Stimulated activated CD4-positive, alpha-beta T cell treated with anti-CD3 and anti-CD28 coated beads, TNF-alpha, amount 100 ng/mL, for 48 hours (primary cell): ENCODE data around the gene IGSF10.
"Not testable (repeated sequence)": the region's sequence is repeated elsewhere in the genome, so short reads cannot be mapped to it uniquely, and the experiment has no call there.

ENCODE experiments used
- DNase-seq, 3 donors: peaks; one replicate each; pipeline ENCODE4 v3.0.0-alpha.2; 2020; ENCODE audit warnings: low read depth in 3 of 3

IGSF10 gene, protein sequence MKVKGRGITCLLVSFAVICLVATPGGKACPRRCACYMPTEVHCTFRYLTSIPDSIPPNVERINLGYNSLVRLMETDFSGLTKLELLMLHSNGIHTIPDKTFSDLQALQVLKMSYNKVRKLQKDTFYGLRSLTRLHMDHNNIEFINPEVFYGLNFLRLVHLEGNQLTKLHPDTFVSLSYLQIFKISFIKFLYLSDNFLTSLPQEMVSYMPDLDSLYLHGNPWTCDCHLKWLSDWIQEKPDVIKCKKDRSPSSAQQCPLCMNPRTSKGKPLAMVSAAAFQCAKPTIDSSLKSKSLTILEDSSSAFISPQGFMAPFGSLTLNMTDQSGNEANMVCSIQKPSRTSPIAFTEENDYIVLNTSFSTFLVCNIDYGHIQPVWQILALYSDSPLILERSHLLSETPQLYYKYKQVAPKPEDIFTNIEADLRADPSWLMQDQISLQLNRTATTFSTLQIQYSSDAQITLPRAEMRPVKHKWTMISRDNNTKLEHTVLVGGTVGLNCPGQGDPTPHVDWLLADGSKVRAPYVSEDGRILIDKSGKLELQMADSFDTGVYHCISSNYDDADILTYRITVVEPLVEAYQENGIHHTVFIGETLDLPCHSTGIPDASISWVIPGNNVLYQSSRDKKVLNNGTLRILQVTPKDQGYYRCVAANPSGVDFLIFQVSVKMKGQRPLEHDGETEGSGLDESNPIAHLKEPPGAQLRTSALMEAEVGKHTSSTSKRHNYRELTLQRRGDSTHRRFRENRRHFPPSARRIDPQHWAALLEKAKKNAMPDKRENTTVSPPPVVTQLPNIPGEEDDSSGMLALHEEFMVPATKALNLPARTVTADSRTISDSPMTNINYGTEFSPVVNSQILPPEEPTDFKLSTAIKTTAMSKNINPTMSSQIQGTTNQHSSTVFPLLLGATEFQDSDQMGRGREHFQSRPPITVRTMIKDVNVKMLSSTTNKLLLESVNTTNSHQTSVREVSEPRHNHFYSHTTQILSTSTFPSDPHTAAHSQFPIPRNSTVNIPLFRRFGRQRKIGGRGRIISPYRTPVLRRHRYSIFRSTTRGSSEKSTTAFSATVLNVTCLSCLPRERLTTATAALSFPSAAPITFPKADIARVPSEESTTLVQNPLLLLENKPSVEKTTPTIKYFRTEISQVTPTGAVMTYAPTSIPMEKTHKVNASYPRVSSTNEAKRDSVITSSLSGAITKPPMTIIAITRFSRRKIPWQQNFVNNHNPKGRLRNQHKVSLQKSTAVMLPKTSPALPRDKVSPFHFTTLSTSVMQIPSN (N-terminal part only)

DNA sequence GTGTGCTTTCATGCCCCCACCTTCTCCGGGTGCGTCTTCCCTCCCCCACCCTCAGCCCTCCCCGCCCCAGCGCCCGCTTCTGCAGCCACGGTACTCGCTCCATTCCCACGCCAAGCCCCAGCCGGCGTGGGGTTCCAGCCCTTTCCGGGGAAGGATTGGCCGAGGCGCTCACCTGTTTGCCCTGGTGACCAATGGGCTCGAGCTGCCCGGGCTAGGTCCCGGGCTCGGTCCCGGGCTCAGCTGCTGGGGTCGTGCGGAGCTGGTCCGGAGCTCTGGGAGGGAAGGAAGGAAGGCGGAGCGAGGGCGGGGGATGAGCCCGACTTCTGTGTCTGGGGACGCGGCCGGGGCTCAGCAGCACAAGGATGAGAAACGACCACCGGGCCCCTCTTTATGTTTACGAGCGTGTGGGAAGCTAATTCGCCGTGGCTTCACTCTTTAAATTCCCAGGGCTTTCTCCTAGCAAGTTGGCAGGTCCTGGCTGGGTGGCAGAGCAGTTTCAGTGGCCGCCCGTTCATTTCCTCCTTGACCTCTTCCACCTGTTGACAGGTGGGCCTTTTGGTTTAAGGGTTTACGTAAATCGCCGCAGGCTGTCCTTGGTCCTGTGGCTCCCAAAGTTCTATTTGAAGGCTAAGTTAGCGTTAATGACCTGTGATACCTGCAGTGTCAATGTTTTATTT is at the start of gene IGSF10:
Gene IGSF10 (minus strand): TSS at position 288 of the 677 bp plus-strand sequence. CDS start 2,352 bp downstream, outside the sequence.
- no peak for DNase-seq

DNA sequence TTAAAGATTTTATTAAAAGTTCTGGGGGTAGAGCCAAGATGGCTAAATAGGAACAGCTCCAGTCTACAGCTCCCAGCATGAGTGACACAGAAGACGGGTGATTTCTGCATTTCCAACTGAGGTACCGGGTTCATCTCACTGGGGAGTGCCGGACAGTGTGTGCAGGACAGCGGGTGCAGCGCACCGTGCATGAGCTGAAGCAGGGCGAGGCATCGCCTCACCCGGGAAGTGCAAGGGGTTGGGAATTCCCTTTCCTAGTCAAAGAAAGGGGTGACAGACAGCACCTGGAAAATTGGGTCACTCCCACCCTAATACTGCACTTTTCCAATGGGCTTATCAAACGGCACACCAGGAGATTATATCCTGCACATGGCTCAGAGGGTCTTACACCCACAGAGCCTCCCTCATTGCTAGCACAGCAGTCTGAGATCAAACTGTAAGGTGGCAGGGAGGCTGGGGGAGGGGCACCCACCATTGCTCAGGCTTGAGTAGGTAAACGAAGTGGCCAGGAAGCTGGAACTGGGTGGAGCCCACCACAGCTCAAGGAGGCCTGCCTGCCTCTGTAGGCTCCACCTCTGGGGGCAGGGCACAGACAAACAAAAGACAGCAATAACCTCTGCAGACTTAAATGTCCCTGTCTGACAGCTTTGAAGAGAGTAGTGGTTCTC is 48.7 kb upstream of the IGSF10 start:
- not testable (repeated sequence) for DNase-seq

DNA sequence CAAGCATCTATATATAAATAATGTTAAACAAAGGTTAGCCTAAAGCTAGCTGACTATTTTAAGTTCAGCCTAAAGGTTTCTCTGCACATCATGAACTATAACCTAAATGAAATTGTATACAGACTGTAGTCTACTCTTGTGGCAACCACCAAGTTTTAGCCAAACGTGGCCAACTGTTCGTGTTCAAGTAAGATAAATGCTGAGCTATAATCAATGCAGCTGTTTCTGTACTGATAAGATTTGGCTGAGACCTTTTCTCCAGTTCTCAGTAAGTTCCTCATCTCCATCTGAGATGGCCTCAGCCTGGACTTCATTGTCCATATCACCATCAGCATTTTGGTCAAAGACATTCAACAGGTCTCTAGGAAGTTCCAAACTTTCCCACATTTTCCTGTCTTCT is 43.7 kb upstream of the IGSF10 start:
- no peak for DNase-seq

DNA sequence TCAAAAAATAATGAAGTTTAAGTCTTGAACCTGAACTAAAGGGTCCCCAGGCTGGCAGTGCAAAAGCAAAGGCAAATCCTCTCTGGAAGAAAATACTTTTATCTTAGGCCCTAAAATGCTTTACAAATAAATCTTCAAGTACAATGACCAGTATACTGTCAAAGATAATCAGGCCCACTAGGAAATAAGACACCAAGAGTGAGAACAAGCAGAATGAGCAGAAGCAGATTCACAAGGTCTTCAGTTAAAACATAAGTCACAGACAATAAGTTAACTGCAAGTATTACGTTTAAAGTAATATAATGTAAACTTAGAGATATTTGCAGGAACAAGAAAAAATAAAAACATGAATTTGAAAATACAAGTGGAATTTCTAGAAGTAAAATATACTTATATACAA is 42.2 kb upstream of the IGSF10 start:
- no peak for DNase-seq

DNA sequence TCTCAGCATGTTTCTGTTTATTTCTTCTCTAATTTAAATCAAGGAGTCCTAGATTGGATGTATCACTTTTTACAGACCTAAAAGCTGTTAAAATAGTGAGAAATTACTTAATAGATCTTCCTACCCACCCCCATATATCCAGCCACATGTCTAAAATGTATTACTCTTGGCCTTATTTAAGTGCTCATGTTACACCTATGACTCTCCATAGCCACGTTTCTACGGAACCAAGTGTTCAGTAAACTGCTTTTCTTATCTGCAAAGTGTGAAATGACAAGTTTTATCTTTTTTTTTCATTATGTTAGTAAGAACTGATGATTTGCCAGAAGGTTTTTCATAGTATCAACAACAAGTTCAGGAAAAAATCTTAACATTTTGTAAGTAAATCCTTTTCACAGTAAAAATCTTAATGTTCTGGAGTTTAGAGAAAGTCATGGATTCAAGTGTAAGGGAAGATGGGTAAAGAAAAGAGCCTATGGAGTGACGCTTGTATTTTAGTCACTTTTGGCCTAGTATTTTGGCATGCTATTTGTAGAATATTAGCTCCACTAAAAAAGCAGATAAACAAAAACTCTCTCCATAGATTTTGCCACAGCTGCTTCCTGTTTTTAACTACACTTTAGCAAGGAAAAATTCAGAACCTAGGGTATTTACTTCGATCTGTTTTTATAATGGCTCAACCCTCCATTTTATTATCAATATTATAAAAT is 41.2 kb upstream of the IGSF10 start:
- no peak for DNase-seq

DNA sequence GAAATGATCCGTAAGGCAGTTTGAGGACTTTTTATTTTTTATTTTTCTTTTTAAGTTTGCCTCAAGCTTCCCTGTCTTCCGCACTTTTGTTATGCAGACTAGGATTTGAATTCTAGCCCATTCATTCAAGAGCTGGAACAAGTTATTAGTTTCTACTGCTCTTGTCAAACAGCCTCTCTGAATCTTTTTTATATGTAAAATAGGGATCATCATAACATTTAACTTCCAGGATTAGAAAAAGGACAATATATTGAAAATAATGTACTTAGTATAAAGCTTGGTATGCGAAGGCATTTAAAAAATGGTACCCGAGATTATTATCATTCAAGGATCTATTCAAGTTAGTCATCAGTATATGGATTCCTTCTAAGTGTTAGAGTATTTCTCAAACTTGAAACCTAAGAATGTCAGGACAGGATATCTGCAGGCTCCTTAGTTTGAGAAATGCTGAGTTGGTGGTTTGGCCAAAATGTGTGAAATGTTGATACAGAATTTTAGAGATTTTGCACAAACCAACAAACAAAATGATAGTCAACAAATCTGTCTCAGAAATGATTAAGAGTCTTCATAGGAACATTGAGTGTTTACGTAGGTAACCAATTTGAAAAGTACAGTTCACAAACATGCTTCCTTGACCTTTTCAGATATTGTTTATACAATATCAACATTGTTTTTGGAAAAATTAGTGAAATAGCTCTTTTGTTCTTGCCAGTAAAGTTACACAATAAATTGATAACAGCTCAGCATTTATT is 40.5 kb upstream of the IGSF10 start:
- DNase-seq = no peak

DNA sequence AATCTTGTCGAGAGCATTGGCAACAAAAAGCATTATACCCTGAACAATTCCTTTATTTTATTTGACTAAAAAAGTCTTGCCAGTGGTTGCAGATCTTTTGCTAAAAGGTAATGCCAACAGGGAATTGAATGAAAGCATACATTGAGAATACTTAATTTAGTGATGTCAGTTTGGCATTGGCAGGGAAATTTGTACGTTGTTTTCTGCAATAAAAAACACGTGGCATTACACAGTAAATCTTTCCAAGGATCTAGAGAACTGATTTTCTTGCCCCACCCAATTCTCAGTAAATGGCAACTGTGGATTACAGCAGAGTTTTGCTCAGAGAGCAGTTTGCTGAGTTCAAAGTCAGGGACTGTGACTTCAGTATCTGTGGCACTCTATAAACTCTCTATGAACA is 38.3 kb upstream of the IGSF10 start:
- no peak for DNase-seq

DNA sequence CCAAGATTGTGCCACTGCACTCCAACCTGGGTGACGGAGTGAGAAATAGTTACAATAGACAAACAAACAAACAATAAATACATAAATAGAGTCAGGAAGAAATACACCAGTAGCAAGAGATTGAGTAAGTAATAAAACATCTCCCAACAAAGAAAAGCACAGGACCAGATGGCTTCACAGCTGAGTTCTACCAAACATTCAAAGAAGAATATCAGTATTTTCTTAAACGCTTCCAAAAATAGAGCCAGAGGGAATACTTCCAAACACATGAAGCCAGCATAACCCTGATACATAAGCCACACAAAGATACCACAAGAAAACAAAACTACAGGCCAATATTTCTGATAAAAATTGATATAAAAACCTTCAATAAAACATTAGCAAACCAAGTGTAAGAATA is 30.7 kb upstream of the IGSF10 start:
- DNase-seq = no peak

DNA sequence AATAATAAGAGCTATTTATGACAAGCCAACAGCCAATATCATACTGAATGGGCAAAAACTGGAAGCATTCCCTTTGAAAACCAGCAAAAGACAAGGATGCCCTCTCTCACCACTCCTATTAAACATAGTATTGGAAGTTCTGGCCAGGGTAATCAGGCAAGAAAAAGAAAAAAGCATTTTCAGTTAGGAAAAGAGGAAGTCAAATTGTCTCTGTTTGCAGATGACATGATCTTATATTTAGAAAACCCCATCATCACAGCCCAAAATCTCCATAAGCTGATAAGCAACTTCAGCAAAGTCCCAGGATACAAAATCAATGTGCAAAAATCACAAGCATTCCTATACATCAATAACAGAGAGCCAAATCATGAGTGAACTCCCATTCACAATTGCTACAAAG is 27.0 kb upstream of the IGSF10 start:
- DNase-seq = not testable (repeated sequence)

DNA sequence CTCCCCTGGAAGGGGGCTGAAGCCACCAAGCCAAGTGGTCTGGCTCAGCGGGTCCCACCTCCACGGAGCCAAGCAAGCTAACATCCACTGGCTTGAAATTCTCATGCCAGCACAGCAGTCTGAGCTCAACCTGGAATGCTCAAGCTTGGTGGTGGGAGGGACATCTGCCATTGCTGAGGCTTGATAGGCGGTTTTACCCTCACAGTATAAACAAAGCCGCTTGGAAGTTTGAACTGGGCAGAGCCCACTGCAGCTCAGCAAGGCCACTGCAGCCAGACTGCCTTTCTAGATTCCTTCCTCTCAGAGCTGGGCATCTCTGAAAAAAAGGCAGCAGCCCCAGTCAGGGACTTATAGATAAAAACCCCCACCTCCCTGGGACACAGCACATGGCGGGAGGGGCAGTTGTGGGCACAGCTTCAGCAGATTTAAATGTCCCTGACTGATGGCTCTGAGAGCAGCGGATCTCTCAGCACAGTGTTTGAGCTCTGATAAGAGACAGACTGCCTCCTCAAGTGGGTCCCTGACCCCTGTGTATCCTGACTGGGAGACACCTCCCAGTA is 23.2 kb upstream of the IGSF10 start:
- no peak for DNase-seq

DNA sequence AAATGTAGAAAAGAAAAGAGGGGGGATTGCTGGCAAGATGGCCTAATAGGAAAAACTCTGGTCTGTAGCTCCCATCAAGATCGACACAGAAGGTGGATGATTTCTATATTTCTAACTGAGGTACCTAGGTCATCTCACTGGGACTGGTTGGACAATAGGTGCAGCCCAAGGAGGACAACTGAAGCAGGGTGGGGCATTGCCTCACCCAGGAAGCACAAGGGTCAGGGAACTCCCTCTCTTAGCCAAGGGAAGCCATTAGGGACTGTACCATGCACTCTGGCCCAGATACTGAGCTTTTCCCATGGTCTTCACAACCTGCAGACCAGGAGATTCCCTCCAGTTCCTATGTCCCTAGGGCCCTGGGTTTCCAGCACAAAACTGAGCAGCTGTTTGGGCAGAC is 22.6 kb upstream of the IGSF10 start:
- DNase-seq = no peak

DNA sequence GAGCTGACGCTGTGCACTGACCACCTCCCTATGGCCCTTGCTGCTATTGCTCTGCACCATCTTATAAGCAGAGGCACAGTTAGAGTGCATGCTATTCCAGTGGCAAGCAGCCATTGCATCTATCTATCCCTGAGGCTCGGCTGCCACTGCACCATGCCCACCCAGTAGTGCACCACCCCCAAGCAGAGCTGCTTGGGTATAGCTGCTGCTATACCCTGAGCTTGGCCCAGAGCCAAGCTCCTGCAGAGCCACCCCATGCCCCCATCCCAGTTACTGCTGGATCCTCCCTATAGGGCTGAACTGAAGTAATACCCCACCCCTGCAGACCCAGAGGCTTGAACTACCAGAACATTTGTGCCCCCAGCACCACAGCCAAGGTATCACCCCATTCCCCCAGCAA is 19.6 kb upstream of the IGSF10 start:
- no peak for DNase-seq

DNA sequence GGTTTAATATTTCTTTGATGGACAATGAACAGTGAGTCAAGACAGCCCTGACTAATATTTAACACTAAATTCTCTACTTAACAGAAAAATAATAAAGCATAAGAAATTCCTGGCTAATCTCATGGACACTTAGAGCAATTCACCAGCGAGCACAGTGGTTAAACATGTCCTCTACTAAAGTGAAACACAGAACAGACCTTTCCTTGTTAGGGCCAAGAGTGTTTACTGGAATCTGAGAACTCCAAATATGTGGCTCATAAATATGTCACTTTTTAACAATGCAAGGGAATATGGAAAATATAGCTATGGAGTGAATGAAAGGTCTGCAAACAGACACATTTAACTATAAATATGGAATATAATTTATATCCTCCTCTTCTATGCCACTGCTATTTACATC is 18.6 kb upstream of the IGSF10 start:
- DNase-seq = no peak

DNA sequence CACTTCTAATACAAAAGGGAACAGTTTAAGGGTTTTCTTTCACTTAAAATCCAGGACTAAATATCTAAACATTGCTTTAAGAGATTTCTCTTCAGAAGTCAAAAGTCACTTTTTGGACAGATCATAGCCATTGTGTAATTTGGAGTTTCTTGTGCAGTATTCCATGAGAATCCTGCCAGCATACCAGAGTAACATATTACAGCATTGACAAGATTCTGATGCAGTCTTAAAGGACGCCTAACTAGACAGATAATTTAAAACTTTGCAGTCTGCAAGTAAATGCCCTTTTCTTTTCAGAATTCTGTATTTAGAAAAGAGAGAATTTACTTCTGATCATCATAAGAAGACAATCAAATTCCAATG is 17.5 kb upstream of the IGSF10 start:
- DNase-seq = no peak

DNA sequence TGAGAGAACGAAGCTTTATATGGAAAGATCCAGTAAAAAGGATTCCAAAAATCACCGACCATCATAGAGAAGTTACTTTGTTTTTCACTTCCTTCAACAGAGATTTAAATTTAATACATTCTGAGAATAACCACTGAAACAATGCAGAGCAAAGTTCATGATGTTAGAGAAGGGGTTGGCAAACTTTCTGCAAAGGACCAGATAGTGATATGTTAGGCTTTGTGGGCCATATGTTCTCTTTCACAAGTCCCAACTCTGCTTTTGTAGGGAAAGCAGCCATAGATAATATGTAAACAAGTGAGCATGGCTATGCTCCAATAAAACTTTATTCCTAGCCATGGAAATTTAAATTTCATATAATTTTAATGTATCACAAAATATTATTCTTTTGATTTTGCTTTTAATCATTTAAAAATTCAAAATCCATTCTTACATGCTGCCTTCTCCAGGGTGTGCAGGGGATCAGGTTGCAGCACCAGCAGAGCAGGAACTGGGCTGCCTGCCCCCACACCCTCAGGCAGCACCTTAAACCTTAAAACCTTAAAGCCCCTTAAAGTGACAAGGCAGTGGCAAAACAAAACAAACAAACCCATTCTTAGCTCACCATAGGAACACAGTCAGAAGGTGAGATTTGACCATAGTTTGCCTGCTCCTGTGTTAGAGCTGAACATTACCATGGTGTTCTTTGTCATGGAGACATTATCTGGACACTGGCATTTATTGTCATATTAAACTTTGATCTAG is 16.9 kb upstream of the IGSF10 start:
- no peak for DNase-seq

DNA sequence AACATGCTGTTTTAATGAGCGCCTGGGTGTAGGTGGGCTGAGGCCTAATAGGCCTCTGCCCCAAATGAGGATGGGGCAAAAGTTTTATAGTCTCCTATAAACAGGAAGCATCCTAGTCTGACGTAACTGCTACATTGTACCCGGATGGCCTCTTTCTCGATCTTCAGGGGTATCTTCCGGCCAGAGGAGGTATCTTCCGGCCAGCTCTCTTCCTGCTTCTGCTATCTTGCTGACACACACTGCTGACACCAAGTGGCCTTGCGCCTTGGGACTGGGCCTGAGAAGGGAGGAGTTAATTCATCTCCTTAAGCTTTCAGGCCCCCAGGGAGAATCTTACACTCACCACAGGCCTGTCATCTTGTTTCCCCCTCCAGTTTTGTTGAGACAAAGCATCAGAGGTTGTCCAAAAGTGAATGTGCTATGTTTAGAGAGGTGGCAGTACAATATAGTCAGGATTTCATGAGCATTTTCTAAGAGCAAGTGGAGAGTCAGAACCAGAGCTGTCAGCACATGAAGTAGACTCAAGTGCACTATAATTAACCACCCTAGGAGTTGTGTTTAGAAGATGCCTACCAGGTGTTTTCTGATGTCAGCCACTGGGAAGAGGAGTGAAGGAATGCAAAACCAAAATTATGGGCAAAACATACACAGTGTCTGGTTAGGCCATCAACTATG is 15.6 kb upstream of the IGSF10 start:
- no peak for DNase-seq

DNA sequence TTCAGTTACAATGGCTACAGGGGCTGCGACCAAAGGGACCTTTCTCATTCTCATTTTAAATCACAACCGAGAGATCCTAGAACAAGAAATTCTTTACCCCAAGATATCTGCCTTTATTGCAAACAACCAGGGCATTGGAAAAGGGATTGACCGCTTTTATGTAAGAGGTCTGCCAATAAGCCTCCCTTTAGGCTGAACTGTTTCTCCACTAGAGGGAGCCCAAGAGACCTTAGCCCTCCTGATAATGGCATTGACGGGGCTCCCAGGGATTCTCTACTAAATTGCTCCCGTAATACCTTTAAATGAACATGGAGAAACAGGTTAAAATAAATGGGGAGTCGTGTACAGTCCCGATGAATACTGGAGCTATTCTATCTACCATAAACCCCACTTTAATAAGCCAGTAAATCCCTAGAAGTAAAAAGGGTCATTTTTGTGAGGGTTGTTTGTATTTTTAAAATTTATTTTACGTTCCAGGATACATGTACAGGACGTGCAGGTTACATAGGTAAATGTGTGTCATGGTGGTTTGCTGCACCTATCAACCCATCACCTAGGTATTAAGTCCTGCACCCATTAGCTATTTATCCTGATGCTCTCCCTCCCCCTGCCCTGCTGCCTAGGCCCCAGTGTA is 7.5 kb upstream of the IGSF10 start:
- DNase-seq = peak in 2 of 3 donors; percentile 6 to 20

DNA sequence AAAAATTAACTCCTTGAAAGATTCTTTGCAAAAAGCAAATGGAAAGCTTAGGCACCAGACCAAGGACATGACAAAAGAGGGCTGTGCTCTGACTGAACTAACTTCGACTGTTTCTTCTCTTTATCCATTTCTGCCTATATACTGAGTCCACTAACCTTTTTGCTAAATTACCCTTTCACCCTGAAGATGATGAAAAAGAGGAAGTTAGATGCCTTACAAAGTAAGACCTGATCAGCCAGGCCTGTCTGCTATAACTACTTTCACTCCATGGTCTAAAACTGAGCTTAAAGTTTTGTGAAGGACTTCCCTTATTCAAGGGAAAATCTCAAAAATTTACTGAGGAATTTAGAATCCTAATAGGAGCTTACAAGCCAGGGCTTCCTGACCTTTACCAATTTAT is 6.2 kb upstream of the IGSF10 start:
- DNase-seq = no peak
